Endothelial cell of umbilical vein (primary cell): ENCODE measurements around the gene ELL2. TPM values are rescaled to one million over a fixed set of nuclear protein-coding genes. Genes with fewer than 3 reads are reported as not detected.

Experiments
- BruUV-seq: library from RNA; stranded (reverse); fragments of 400-500 nt; replicated peaks from 2 replicates; lab custom pipeline; 2021; lab: Mats Ljungman, UMichigan
- CTCF ChIA-PET: fragments of 300-600, 350-600 bp; sonication (Branson Sonifier 250); formaldehyde crosslinking; loops from one replicate; lab custom pipeline; 2021; ENCODE audit warnings: antibody characterized with exemption, inconsistent platforms; lab: Charles Lee
- POLR2A ChIA-PET: fragments of 300-600, 350-600 bp; sonication (Branson Sonifier 250); formaldehyde crosslinking; loops from one replicate; lab custom pipeline; 2021; ENCODE audit warnings: antibody characterized with exemption, inconsistent platforms; lab: Charles Lee
- DNase-seq: peaks from one replicate; pipeline ENCODE4 v3.0.0-alpha.2; 2011; ENCODE audit warnings: low read depth, low spot score
- FAIRE-seq: peaks from 2 replicates; lab custom pipeline; 2011; peaks lifted over from hg19 to GRCh38; lab: Jason Lieb, UNC
- H2AFZ ChIP-seq: 2 replicates; pipeline ENCODE4 v1.6.0; 2012; ENCODE audit warnings: low read depth, low read length, control low read depth, inconsistent platforms
- H3K27ac ChIP-seq: 2 replicates; pipeline ENCODE4 v1.5.1; 2011; ENCODE audit warnings: low read depth, mild to moderate bottlenecking, control low read depth, low read length, moderate library complexity; ENCODE audit not compliant: insufficient read depth
- H3K27me3 ChIP-seq, 2 experiments: 2 replicates each; pipeline versions ENCODE4 v1.6.0 to v1.6.1; 2011; ENCODE audit warnings: low read length in 2 of 2, mixed read lengths in 1 of 2; ENCODE audit not compliant: control insufficient read depth in 2 of 2, insufficient read depth in 2 of 2
- H3K36me3 ChIP-seq, 2 experiments: 2 replicates in 1 of 2; 3 replicates in 1 of 2; pipeline ENCODE4 v1.5.1; 2011; ENCODE audit warnings: low read length in 2 of 2, mild to moderate bottlenecking in 1 of 2, moderate library complexity in 1 of 2; ENCODE audit not compliant: control insufficient read depth in 2 of 2, insufficient read depth in 2 of 2; ENCODE audit errors: extremely low read depth in 1 of 2
- H3K4me1 ChIP-seq: 3 replicates; pipeline ENCODE4 v1.5.1; 2011; ENCODE audit warnings: mild to moderate bottlenecking, low read length; ENCODE audit not compliant: control insufficient read depth, insufficient read depth; ENCODE audit errors: extremely low read depth
- H3K4me2 ChIP-seq: 2 replicates; pipeline ENCODE4 v1.6.1; 2011; ENCODE audit warnings: low read length, control low read depth, mixed read lengths; ENCODE audit not compliant: insufficient read depth
- H3K4me3 ChIP-seq, 3 experiments: fragments of 200-600 bp in 1 of 3; sonication (generic), shearing (Covaris generic) in 1 of 3; replicated peaks in 1 of 3; 2 replicates each; pipeline ENCODE4 v1.5.1; 2011 to 2016; ENCODE audit warnings: control low read depth in 3 of 3, low read length in 3 of 3, mild to moderate bottlenecking in 2 of 3, inconsistent platforms in 1 of 3, low read depth in 1 of 3, moderate library complexity in 1 of 3; ENCODE audit not compliant: insufficient read depth in 1 of 3
- H3K79me2 ChIP-seq: 2 replicates; pipeline ENCODE4 v1.6.0; 2012; ENCODE audit warnings: low read length, inconsistent platforms; ENCODE audit not compliant: control insufficient read depth, insufficient read depth
- H3K9ac ChIP-seq: replicated peaks from 2 replicates; pipeline ENCODE3; 2011; ENCODE audit warnings: low read length, control low read depth; ENCODE audit not compliant: insufficient read depth; ENCODE audit errors: extremely low read depth
- H3K9me1 ChIP-seq: replicated peaks from 3 replicates; pipeline ENCODE4 v1.6.0; 2011; ENCODE audit warnings: mild to moderate bottlenecking, low read length; ENCODE audit not compliant: control insufficient read depth, insufficient read depth; ENCODE audit errors: extremely low read depth
- H3K9me3 ChIP-seq: replicated peaks from 2 replicates; pipeline ENCODE4 v1.5.1; 2012; ENCODE audit warnings: low read length, inconsistent platforms; ENCODE audit not compliant: control insufficient read depth, insufficient read depth
- H4K20me1 ChIP-seq: replicated peaks from 2 replicates; pipeline ENCODE3; 2011; ENCODE audit warnings: mild to moderate bottlenecking, low read length; ENCODE audit not compliant: control insufficient read depth, insufficient read depth; ENCODE audit errors: extremely low read depth
- CTCF ChIP-seq, 2 donors: IDR thresholded peaks; 1 replicate in 1 of 2; 2 replicates in 1 of 2; pipeline ENCODE4 v1.5.1; 2011; ENCODE audit warnings: low read length in 2 of 2, mild to moderate bottlenecking in 2 of 2, moderate library complexity in 2 of 2, control low read depth in 1 of 2, inconsistent platforms in 1 of 2, low read depth in 1 of 2; ENCODE audit not compliant: insufficient read depth in 1 of 2; ENCODE audit errors: extremely low read depth in 1 of 2
- EZH2 ChIP-seq: IDR thresholded peaks from 2 replicates; pipeline ENCODE4 v1.6.1; 2012; ENCODE audit warnings: borderline replicate concordance, low read depth, mild to moderate bottlenecking, moderate library complexity, low read length, inconsistent platforms; ENCODE audit not compliant: severe bottlenecking
- FOS ChIP-seq: IDR thresholded peaks from 2 replicates; pipeline ENCODE4 v1.6.1; 2011; ENCODE audit warnings: mild to moderate bottlenecking, low read length, moderate library complexity, borderline replicate concordance; ENCODE audit not compliant: insufficient read depth
- GATA2 ChIP-seq: IDR thresholded peaks from 2 replicates; pipeline ENCODE4 v1.7.0; 2011; ENCODE audit warnings: low read depth, mild to moderate bottlenecking, moderate library complexity, mixed read lengths, low read length; ENCODE audit not compliant: insufficient read length, insufficient read depth
- JUN ChIP-seq: IDR thresholded peaks from 2 replicates; pipeline ENCODE4 v1.6.1; 2011; ENCODE audit warnings: borderline replicate concordance, low read depth; ENCODE audit not compliant: insufficient read length, insufficient read depth
- MYC ChIP-seq: IDR thresholded peaks from one replicate; pipeline ENCODE4 v1.6.1; 2011; ENCODE audit warnings: mild to moderate bottlenecking, low read depth, low read length
- POLR2A ChIP-seq: IDR thresholded peaks from 2 replicates; pipeline ENCODE4 v1.6.1; 2012; ENCODE audit warnings: low read depth, mild to moderate bottlenecking, control low read depth, low read length
- POLR2AphosphoS5 ChIP-seq: IDR thresholded peaks from 2 replicates; pipeline ENCODE4 v1.6.1; 2012; ENCODE audit warnings: low read depth, mild to moderate bottlenecking, control low read depth, low read length, moderate library complexity; ENCODE audit not compliant: insufficient read depth
- dilution Hi-C: fragments of 300-500 bp; cut with MboI; formaldehyde crosslinking; loops from one replicate; pipeline ENCODE4 v1.15.0; 2019; ENCODE audit warnings: low sequenced_read_pairs; ENCODE audit not compliant: extremely low pct_ligation_motif_present
- intact Hi-C: fragments of 100-400 bp; cut with micrococcal nuclease; formaldehyde crosslinking; loops from one replicate; pipeline ENCODE4 v1.10.0; 2022
- polyA plus RNA-seq, 4 experiments: library from polyadenylated mRNA; depleted of rRNA in 3 of 4; stranded (reverse) in 3 of 4; unstranded in 1 of 4; fragments of >200 nt; gene quantifications; 2 replicates each; pipeline versions ENCODE4 v1.2.1 to v1.2.3, GENCODE V29; 2011 to 2012; ENCODE audit warnings: missing spikeins in 1 of 4
- total RNA-seq: library from RNA; stranded (reverse); gene quantifications from 2 replicates; pipeline ENCODE4 v1.2.3, GENCODE V29; 2021
- TF ChIP-seq, protein P1 (sequence below): IDR thresholded peaks from 2 replicates; pipeline ENCODE4 v1.6.1; 2011; ENCODE audit not compliant: insufficient read depth, insufficient read length

The ELL2 gene
- total and polyA plus RNA-seq, 2 donors (not counting 3 experiments of a cell fraction or from before 2014, with no cell fraction given) = 6.8 to 26.0 TPM

- Histone ChIP-seq H3K27me3 (no peaks in the 10 kb centered on the region), H3K79me2 (no peaks in the 10 kb centered on the region), H3K36me3 (no peaks in the 10 kb centered on the region), H3K4me1 (no peaks in the 10 kb centered on the region), H3K27ac (no peak overlapping the region), H2AFZ (no peak overlapping the region), H3K9me3 (no peaks in the 10 kb centered on the region), H3K4me2 (no peak overlapping the region), H3K9me1 (no peaks in the 10 kb centered on the region), H3K4me3 (no peak overlapping the region), H3K9ac (no peak overlapping the region), H4K20me1 (no peaks in the 10 kb centered on the region)
- BruUV-seq = no TSS peak
- intact Hi-C loops = no loop called here
- dilution Hi-C loops = no loop called here
- ChIA-PET POLR2A (no interaction called here), CTCF (interaction anchor here (1.1 to 1.2 kb wide), 2 partner anchors 14 to 23 kb away, joined by 3 to 4 read pairs; no protein-coding TSS in a partner anchor)
- FAIRE-seq = no peak
- TF ChIP-seq, protein P1, sequence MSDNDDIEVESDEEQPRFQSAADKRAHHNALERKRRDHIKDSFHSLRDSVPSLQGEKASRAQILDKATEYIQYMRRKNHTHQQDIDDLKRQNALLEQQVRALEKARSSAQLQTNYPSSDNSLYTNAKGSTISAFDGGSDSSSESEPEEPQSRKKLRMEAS = no peak
- no peak for TF ChIP-seq POLR2A
- TF ChIP-seq EZH2 = no peak
- no peak for TF ChIP-seq JUN
- TF ChIP-seq GATA2 = no peak
- TF ChIP-seq CTCF (IDR thresholded peaks at IDR 0.05; ENCODE audit: extremely low read depth in 1 of 2, insufficient read depth in 1 of 2, low read depth in 1 of 2, low read length in 2 of 2) = no peak
- no peak for TF ChIP-seq POLR2AphosphoS5
- no peak for TF ChIP-seq FOS
- no peak for TF ChIP-seq MYC
- no peak for DNase-seq
Measured at GRCh38 chr5:96008987-96009647, 47.5 kb upstream of the ELL2 start.
